ENCODE measurements around the gene SFT2D3.

- TF ChIP-seq CTCF (IDR thresholded peaks at IDR 0.05) (no peak), ZFX (IDR thresholded peaks at IDR 0.05; ENCODE audit: borderline replicate concordance) (no peak)
Observed at GRCh38 chr2:127704641-127705390, 3.5 kb downstream of the SFT2D3 start.

Measured in 22Rv1 (cell line).